HepG2 (cell line): ENCODE results near the gene FAH. TPM values are rescaled to one million over a fixed set of nuclear protein-coding genes. Genes with fewer than 3 reads are reported as not detected.

ENCODE experiments used
- HMG20B ChIP-seq: conservative IDR thresholded peaks from 2 replicates; pipeline ENCODE4 v1.6.1; 2016; ENCODE audit warnings: missing genetic modification reagents, missing compliant biosample characterization
- MZF1 ChIP-seq: sonication (generic); formaldehyde crosslinking; IDR thresholded peaks from 2 replicates; pipeline ENCODE4 v1.8.1; 2023; ENCODE audit warnings: mild to moderate bottlenecking, missing genetic modification reagents, borderline replicate concordance
- NFE2L1 ChIP-seq: sonication (generic); formaldehyde crosslinking; IDR thresholded peaks from 2 replicates; pipeline ENCODE4 v1.4.0; 2020; ENCODE audit warnings: missing genetic modification reagents, mild to moderate bottlenecking, borderline replicate concordance
- NFRKB ChIP-seq: fragments of 450-650 bp; IDR thresholded peaks from 2 replicates; pipeline ENCODE4 v1.6.1; 2017
- NFYC ChIP-seq: IDR thresholded peaks from 2 replicates; pipeline ENCODE4 v1.6.1; 2016; ENCODE audit warnings: missing genetic modification reagents, missing compliant biosample characterization
- ONECUT2 ChIP-seq: sonication (generic); formaldehyde crosslinking; IDR thresholded peaks from 2 replicates; pipeline ENCODE4 v1.4.0; 2020; ENCODE audit warnings: missing genetic modification reagents
- SP5 ChIP-seq: IDR thresholded peaks from 2 replicates; pipeline ENCODE4 v1.6.1; 2016; ENCODE audit warnings: low read depth, borderline replicate concordance
- ZFP90 ChIP-seq: sonication (generic); formaldehyde crosslinking; IDR thresholded peaks from 2 replicates; pipeline ENCODE4 v1.8.0; 2022; ENCODE audit warnings: missing genetic modification reagents, mild to moderate bottlenecking, inconsistent platforms, borderline replicate concordance
- ZNF180 ChIP-seq: sonication (generic); formaldehyde crosslinking; IDR thresholded peaks from 2 replicates; pipeline ENCODE4 v1.4.0; 2020; ENCODE audit warnings: low read depth, missing genetic modification reagents, borderline replicate concordance
- ZNF274 ChIP-seq: sonication (generic); formaldehyde crosslinking; IDR thresholded peaks from 2 replicates; pipeline ENCODE4 v1.5.1; 2020; ENCODE audit warnings: mild to moderate bottlenecking, missing genetic modification reagents
- ZNF317 ChIP-seq: sonication (generic); formaldehyde crosslinking; IDR thresholded peaks from 2 replicates; pipeline ENCODE4 v1.5.0; 2020; ENCODE audit warnings: mild to moderate bottlenecking, missing genetic modification reagents
- ZNF644 ChIP-seq: IDR thresholded peaks from 2 replicates; pipeline ENCODE4 v1.6.1; 2016; ENCODE audit warnings: low read depth
- ZNF703 ChIP-seq: sonication (generic); formaldehyde crosslinking; IDR thresholded peaks from 2 replicates; pipeline ENCODE4 v1.5.1; 2020; ENCODE audit warnings: missing genetic modification reagents, mild to moderate bottlenecking, moderate library complexity, borderline replicate concordance
- ZNF713 ChIP-seq: sonication (generic); formaldehyde crosslinking; IDR thresholded peaks from 2 replicates; pipeline ENCODE4 v1.4.0; 2020; ENCODE audit warnings: mild to moderate bottlenecking, missing genetic modification reagents
- polyA plus RNA-seq, 8 experiments: library from polyadenylated mRNA; depleted of rRNA in 3 of 8; stranded (reverse) in 7 of 8; unstranded in 1 of 8; fragments of >200 nt; fragmentation: Illumina TruSeq in 4 of 8; extraction: Trizol in 4 of 8; gene quantifications; 2 replicates each; pipeline versions ENCODE4 v1.2.1 to v1.2.3, GENCODE V29; 2011 to 2016; ENCODE audit warnings: low read depth in 4 of 8, missing spikeins in 1 of 8, mixed read lengths in 1 of 8; ENCODE audit not compliant: insufficient read depth in 1 of 8
- total RNA-seq, 5 experiments: library from RNA; depleted of rRNA; stranded (reverse); fragments of >200 nt; fragmentation: Illumina TruSeq; extraction: Trizol; gene quantifications; 2 replicates each; pipeline ENCODE4 v1.2.3, GENCODE V29; 2016; ENCODE audit warnings: low read depth in 1 of 5
- TF ChIP-seq, protein P1 (sequence below): sonication (generic); formaldehyde crosslinking; IDR thresholded peaks from 2 replicates; pipeline ENCODE4 v1.5.1; 2020; ENCODE audit warnings: mild to moderate bottlenecking, missing genetic modification reagents
- TF ChIP-seq, protein P2 (sequence below): sonication (generic); formaldehyde crosslinking; conservative IDR thresholded peaks from 2 replicates; pipeline ENCODE4 v1.5.0; 2020; ENCODE audit warnings: missing genetic modification reagents
- TF ChIP-seq, protein P3 (sequence below): sonication (generic); formaldehyde crosslinking; IDR thresholded peaks from 2 replicates; pipeline ENCODE4 v1.5.0; 2020; ENCODE audit warnings: mild to moderate bottlenecking, missing genetic modification reagents
- TF ChIP-seq, protein P4 (sequence below): sonication (generic); formaldehyde crosslinking; IDR thresholded peaks from 2 replicates; pipeline ENCODE4 v1.8.0; 2022; ENCODE audit warnings: missing genetic modification reagents, mild to moderate bottlenecking, inconsistent platforms, borderline replicate concordance
- TF ChIP-seq, protein P5 (sequence below): sonication (generic); formaldehyde crosslinking; IDR thresholded peaks from 2 replicates; pipeline ENCODE4 v1.4.0; 2020; ENCODE audit warnings: missing genetic modification reagents
- TF ChIP-seq, protein P6 (sequence below): sonication (generic); formaldehyde crosslinking; IDR thresholded peaks from 2 replicates; pipeline ENCODE4 v1.8.0; 2022; ENCODE audit warnings: mild to moderate bottlenecking, missing genetic modification reagents; ENCODE audit not compliant: insufficient replicate concordance

Gene FAH
- total and polyA plus RNA-seq, 2 of the 13 experiments (the other 11 are each of a cell fraction or from before 2014, with no cell fraction given), result 36.6 to 75.0 TPM

DNA sequence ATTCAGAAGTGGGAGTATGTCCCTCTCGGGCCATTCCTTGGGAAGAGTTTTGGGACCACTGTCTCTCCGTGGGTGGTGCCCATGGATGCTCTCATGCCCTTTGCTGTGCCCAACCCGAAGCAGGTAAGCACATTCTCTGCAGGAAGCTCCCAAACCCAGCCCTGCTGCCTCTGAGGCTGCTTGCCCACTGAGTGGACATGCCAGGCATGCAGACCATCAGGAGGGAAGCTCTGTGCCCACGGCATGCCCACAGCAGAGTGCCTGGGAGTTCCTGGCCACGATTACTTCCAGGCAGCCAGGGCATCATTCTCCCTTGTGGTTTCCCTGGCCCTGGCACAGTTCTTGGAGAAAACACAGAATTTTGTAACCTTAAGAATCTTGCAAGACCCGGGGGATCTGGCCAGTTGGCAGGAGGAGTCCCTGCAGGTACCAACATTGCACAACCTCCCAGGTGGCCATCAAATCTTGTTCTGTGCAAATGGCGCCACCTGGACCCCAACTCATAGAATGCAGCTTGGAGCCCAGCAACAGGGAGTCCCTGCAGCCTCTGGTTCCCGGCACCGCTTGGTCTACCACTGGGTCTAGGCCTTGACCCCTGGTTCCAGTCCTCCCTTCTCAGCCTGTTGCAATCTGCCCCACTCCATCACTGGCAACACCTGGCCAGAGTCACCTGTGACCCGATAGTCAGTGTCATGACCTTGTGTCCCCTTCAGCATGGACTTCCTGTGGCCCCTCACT lies 20.4 kb downstream of the FAH start (continued):
- TF ChIP-seq, protein P1, sequence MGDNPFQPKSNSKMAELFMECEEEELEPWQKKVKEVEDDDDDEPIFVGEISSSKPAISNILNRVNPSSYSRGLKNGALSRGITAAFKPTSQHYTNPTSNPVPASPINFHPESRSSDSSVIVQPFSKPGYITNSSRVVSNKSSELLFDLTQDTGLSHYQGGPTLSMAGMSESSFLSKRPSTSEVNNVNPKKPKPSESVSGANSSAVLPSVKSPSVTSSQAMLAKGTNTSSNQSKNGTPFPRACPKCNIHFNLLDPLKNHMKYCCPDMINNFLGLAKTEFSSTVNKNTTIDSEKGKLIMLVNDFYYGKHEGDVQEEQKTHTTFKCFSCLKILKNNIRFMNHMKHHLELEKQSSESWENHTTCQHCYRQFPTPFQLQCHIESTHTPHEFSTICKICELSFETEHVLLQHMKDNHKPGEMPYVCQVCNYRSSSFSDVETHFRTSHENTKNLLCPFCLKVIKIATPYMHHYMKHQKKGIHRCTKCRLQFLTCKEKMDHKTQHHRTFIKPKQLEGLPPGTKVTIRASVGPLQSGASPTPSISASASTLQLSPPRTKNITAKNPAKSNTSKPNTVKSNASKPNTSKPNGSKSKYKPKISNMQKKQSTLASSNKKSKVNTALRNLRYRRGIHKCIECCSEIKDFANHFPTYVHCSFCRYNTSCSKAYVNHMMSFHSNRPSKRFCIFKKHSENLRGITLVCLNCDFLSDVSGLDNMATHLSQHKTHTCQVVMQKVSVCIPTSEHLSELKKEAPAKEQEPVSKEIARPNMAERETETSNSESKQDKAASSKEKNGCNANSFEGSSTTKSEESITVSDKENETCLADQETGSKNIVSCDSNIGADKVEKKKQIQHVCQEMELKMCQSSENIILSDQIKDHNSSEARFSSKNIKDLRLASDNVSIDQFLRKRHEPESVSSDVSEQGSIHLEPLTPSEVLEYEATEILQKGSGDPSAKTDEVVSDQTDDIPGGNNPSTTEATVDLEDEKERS, result no peak
- TF ChIP-seq SP5 (CRISPR knock-in tag), result no peak; the same call in 1 of the 2 replicates
- TF ChIP-seq, protein P2, sequence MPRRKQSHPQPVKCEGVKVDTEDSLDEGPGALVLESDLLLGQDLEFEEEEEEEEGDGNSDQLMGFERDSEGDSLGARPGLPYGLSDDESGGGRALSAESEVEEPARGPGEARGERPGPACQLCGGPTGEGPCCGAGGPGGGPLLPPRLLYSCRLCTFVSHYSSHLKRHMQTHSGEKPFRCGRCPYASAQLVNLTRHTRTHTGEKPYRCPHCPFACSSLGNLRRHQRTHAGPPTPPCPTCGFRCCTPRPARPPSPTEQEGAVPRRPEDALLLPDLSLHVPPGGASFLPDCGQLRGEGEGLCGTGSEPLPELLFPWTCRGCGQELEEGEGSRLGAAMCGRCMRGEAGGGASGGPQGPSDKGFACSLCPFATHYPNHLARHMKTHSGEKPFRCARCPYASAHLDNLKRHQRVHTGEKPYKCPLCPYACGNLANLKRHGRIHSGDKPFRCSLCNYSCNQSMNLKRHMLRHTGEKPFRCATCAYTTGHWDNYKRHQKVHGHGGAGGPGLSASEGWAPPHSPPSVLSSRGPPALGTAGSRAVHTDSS (CRISPR knock-in tag), result no peak
- TF ChIP-seq HMG20B (CRISPR knock-in tag), result no peak
- no peak for TF ChIP-seq NFRKB
- TF ChIP-seq ZNF644 (CRISPR knock-in tag), result no peak
- no peak for TF ChIP-seq MZF1
- TF ChIP-seq ZNF703, result no peak
- no peak for TF ChIP-seq ZNF713 (CRISPR knock-in tag)
- no peak for TF ChIP-seq ZFP90 (CRISPR knock-in tag)
- TF ChIP-seq ZNF317, result no peak
- TF ChIP-seq NFYC (CRISPR knock-in tag), result no peak
- TF ChIP-seq, protein P3, sequence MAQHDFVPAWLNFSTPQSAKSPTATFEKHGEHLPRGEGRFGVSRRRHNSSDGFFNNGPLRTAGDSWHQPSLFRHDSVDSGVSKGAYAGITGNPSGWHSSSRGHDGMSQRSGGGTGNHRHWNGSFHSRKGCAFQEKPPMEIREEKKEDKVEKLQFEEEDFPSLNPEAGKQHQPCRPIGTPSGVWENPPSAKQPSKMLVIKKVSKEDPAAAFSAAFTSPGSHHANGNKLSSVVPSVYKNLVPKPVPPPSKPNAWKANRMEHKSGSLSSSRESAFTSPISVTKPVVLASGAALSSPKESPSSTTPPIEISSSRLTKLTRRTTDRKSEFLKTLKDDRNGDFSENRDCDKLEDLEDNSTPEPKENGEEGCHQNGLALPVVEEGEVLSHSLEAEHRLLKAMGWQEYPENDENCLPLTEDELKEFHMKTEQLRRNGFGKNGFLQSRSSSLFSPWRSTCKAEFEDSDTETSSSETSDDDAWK (CRISPR knock-in tag), result no peak
- no peak for TF ChIP-seq ONECUT2 (CRISPR knock-in tag)
- no peak for TF ChIP-seq NFE2L1 (CRISPR knock-in tag)
- TF ChIP-seq ZNF180 (CRISPR knock-in tag), result no peak
- TF ChIP-seq, protein P4, sequence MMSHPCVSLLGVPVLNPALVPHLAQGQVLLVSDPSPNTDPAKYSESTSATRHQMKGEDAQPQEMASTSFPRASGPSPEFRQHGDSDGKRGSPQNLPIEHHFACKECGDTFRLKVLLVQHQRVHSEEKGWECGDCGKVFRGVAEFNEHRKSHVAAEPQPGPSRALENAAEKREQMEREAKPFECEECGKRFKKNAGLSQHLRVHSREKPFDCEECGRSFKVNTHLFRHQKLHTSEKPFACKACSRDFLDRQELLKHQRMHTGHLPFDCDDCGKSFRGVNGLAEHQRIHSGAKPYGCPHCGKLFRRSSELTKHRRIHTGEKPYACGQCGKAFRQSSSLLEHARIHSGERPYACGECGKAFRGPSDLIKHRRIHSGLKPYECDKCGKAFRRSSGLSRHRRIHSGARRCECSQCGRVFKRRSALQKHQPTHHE (CRISPR knock-in tag), result no peak
- TF ChIP-seq ZNF274, result no peak
- TF ChIP-seq, protein P5, sequence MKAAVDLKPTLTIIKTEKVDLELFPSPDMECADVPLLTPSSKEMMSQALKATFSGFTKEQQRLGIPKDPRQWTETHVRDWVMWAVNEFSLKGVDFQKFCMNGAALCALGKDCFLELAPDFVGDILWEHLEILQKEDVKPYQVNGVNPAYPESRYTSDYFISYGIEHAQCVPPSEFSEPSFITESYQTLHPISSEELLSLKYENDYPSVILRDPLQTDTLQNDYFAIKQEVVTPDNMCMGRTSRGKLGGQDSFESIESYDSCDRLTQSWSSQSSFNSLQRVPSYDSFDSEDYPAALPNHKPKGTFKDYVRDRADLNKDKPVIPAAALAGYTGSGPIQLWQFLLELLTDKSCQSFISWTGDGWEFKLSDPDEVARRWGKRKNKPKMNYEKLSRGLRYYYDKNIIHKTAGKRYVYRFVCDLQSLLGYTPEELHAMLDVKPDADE (CRISPR knock-in tag), result no peak
- TF ChIP-seq, protein P6, sequence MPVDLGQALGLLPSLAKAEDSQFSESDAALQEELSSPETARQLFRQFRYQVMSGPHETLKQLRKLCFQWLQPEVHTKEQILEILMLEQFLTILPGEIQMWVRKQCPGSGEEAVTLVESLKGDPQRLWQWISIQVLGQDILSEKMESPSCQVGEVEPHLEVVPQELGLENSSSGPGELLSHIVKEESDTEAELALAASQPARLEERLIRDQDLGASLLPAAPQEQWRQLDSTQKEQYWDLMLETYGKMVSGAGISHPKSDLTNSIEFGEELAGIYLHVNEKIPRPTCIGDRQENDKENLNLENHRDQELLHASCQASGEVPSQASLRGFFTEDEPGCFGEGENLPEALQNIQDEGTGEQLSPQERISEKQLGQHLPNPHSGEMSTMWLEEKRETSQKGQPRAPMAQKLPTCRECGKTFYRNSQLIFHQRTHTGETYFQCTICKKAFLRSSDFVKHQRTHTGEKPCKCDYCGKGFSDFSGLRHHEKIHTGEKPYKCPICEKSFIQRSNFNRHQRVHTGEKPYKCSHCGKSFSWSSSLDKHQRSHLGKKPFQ, result peak; percentile 29
